Measurements from ENCODE around the gene WWOX. TPM values are rescaled to one million over a fixed set of nuclear protein-coding genes. Genes with fewer than 3 reads are reported as not detected.

The WWOX gene
- total RNA-seq, 5 donors from 2014 or later (not counting 1 experiment from before 2014, with no cell fraction given), result 21.2 to 26.0 (median 22.6) TPM

- Histone ChIP-seq H3K9me3 (no peaks in the 10 kb centered on the region), H3K27me3 (replicated peaks in 1 of 2; ENCODE audit: control insufficient read depth in 2 of 2, extremely low read depth in 1 of 2, insufficient read depth in 2 of 2, low read length in 1 of 2) (no peaks in the 10 kb centered on the region)
Observed at GRCh38 chr16:78823027-78823426, 723.6 kb downstream of the WWOX start.

GRCh38 chr16:78829280-78829679, 729.8 kb downstream of the WWOX start:
- CTCF ChIA-PET, result no interaction called here
- Mint-ChIP-seq H3K36me3 (peaks cover 10% of the 10 kb centered on the region), H3K4me1 (no peaks in the 10 kb centered on the region), H3K9me3 (no peaks in the 10 kb centered on the region), H3K4me3 (no peak overlapping the region), H3K27me3 (no peaks in the 10 kb centered on the region), H3K27ac (no peak overlapping the region)
- no peaks in the 10 kb centered on the region for H3K27me3 ChIP-seq (replicated peaks in 1 of 2; ENCODE audit: control insufficient read depth in 2 of 2, extremely low read depth in 1 of 2, insufficient read depth in 2 of 2, low read length in 1 of 2)
- ATAC-seq (replicated peaks in 1 of 4) (no peak), DNase-seq (no peak)
- POLR2A ChIA-PET, result no interaction called here
- no peak overlapping the region for H3K27ac ChIP-seq (ENCODE audit: low read length)
- H3K9me3 ChIP-seq, result no peaks in the 10 kb centered on the region
- H3K4me1 ChIP-seq (ENCODE audit: control insufficient read depth in 1 of 2, extremely low read depth in 1 of 2, insufficient read depth in 2 of 2, low read length in 2 of 2), result no peaks in the 10 kb centered on the region
- no peaks in the 10 kb centered on the region for H3K36me3 ChIP-seq (ENCODE audit: control insufficient read depth in 2 of 2, extremely low read depth in 1 of 2, insufficient read depth in 1 of 2, low read length in 1 of 2)
- WGBS (ENCODE audit: insufficient coverage), result 100% methylated on average over 1 of the region's 1 CpG
- H3K4me3 ChIP-seq (ENCODE audit: control insufficient read depth in 1 of 2, extremely low read depth in 1 of 2, low read length in 1 of 2), result no peak overlapping the region

More at GRCh38 chr16:78823027-78823426, 723.6 kb downstream of the WWOX start:
- POLR2A ChIA-PET, result no interaction called here
- H3K36me3 Mint-ChIP-seq, result peaks cover 15% of the 10 kb centered on the region
- H3K4me1 Mint-ChIP-seq, result no peaks in the 10 kb centered on the region
- H3K4me3 Mint-ChIP-seq, result no peak overlapping the region
- H3K27ac Mint-ChIP-seq, result no peak overlapping the region
- no peak for DNase-seq
- 39% methylated on average over 2 of the region's 6 CpGs for WGBS (ENCODE audit: insufficient coverage)
- Histone ChIP-seq H3K36me3 (ENCODE audit: control insufficient read depth in 2 of 2, extremely low read depth in 1 of 2, insufficient read depth in 1 of 2, low read length in 1 of 2) (no peaks in the 10 kb centered on the region), H3K27ac (ENCODE audit: low read length) (no peak overlapping the region), H3K4me3 (ENCODE audit: control insufficient read depth in 1 of 2, extremely low read depth in 1 of 2, low read length in 1 of 2) (no peak overlapping the region), H3K4me1 (ENCODE audit: control insufficient read depth in 1 of 2, extremely low read depth in 1 of 2, insufficient read depth in 2 of 2, low read length in 2 of 2) (no peaks in the 10 kb centered on the region)
- ATAC-seq (replicated peaks in 1 of 4), result no peak
- no peaks in the 10 kb centered on the region for H3K27me3 Mint-ChIP-seq
- no peaks in the 10 kb centered on the region for H3K9me3 Mint-ChIP-seq
- CTCF ChIA-PET, result no interaction called here

- ChIA-PET CTCF (no interaction called here), POLR2A (no interaction called here)
- Mint-ChIP-seq H3K4me1 (no peaks in the 10 kb centered on the region), H3K9me3 (no peaks in the 10 kb centered on the region), H3K27me3 (no peaks in the 10 kb centered on the region), H3K4me3 (no peak overlapping the region), H3K36me3 (no peaks in the 10 kb centered on the region), H3K27ac (no peak overlapping the region)
- Histone ChIP-seq H3K27me3 (replicated peaks in 1 of 2; ENCODE audit: control insufficient read depth in 2 of 2, extremely low read depth in 1 of 2, insufficient read depth in 2 of 2, low read length in 1 of 2) (no peaks in the 10 kb centered on the region), H3K9me3 (no peaks in the 10 kb centered on the region), H3K36me3 (ENCODE audit: control insufficient read depth in 2 of 2, extremely low read depth in 1 of 2, insufficient read depth in 1 of 2, low read length in 1 of 2) (no peaks in the 10 kb centered on the region), H3K4me3 (ENCODE audit: control insufficient read depth in 1 of 2, extremely low read depth in 1 of 2, low read length in 1 of 2) (no peak overlapping the region), H3K27ac (ENCODE audit: low read length) (no peak overlapping the region), H3K4me1 (ENCODE audit: control insufficient read depth in 1 of 2, extremely low read depth in 1 of 2, insufficient read depth in 2 of 2, low read length in 2 of 2) (no peaks in the 10 kb centered on the region)
- no peak for DNase-seq
- WGBS (ENCODE audit: insufficient coverage), result 91% methylated on average over 5 of the region's 9 CpGs
- no peak for ATAC-seq (replicated peaks in 1 of 4)
Observed at GRCh38 chr16:78830599-78830998, 731.1 kb downstream of the WWOX start.

GRCh38 chr16:78832100-78832499, 732.6 kb downstream of the WWOX start:
- POLR2A ChIA-PET, result no interaction called here
- Mint-ChIP-seq H3K4me3 (no peak overlapping the region), H3K27me3 (no peaks in the 10 kb centered on the region), H3K36me3 (no peaks in the 10 kb centered on the region), H3K9me3 (no peaks in the 10 kb centered on the region), H3K4me1 (peaks cover 0 to 12% (median 5%) of the 10 kb centered on the region in 3 donors), H3K27ac (no peak overlapping the region)
- Histone ChIP-seq H3K27ac (ENCODE audit: low read length) (no peak overlapping the region), H3K4me3 (ENCODE audit: control insufficient read depth in 1 of 2, extremely low read depth in 1 of 2, low read length in 1 of 2) (no peak overlapping the region), H3K4me1 (ENCODE audit: control insufficient read depth in 1 of 2, extremely low read depth in 1 of 2, insufficient read depth in 2 of 2, low read length in 2 of 2) (no peaks in the 10 kb centered on the region), H3K36me3 (ENCODE audit: control insufficient read depth in 2 of 2, extremely low read depth in 1 of 2, insufficient read depth in 1 of 2, low read length in 1 of 2) (no peaks in the 10 kb centered on the region), H3K9me3 (no peaks in the 10 kb centered on the region), H3K27me3 (replicated peaks in 1 of 2; ENCODE audit: control insufficient read depth in 2 of 2, extremely low read depth in 1 of 2, insufficient read depth in 2 of 2, low read length in 1 of 2) (no peaks in the 10 kb centered on the region)
- CTCF ChIA-PET, result no interaction called here
- DNase-seq (no peak), ATAC-seq (replicated peaks in 1 of 4) (no peak)
- 83% methylated on average over 1 of the region's 2 CpGs for WGBS (ENCODE audit: insufficient coverage)

GRCh38 chr16:78836802-78837491, 737.5 kb downstream of the WWOX start:
- no peaks in the 10 kb centered on the region for H3K36me3 ChIP-seq (ENCODE audit: control insufficient read depth in 2 of 2, extremely low read depth in 1 of 2, insufficient read depth in 1 of 2, low read length in 1 of 2)
- H3K4me1 ChIP-seq (ENCODE audit: control insufficient read depth in 1 of 2, extremely low read depth in 1 of 2, insufficient read depth in 2 of 2, low read length in 2 of 2), result no peaks in the 10 kb centered on the region
- no peaks in the 10 kb centered on the region for H3K9me3 ChIP-seq
- DNase-seq, result peak in 1 of 35 experiments; percentile 14
- H3K27me3 ChIP-seq (replicated peaks in 1 of 2; ENCODE audit: control insufficient read depth in 2 of 2, extremely low read depth in 1 of 2, insufficient read depth in 2 of 2, low read length in 1 of 2), result no peaks in the 10 kb centered on the region
- H3K27ac Mint-ChIP-seq, result no peak overlapping the region
- ChIA-PET CTCF (interaction anchor here in 1 of 2 donors (0.6 kb wide), 1 partner anchor 429 kb away, joined by 3 read pairs; no protein-coding TSS in a partner anchor), POLR2A (no interaction called here)
- no peak for ATAC-seq (replicated peaks in 1 of 4)
- peak overlapping the region in 2 of 3 donors; percentile 13 to 44 for H3K4me3 Mint-ChIP-seq
- H3K27me3 Mint-ChIP-seq, result no peaks in the 10 kb centered on the region
- no peaks in the 10 kb centered on the region for H3K36me3 Mint-ChIP-seq
- WGBS (ENCODE audit: insufficient coverage), result no CpG with 5 or more reads among the region's 8 CpGs
- peaks cover 0 to 14% (median 5%) of the 10 kb centered on the region in 3 donors for H3K4me1 Mint-ChIP-seq
- no peaks in the 10 kb centered on the region for H3K9me3 Mint-ChIP-seq
- H3K27ac ChIP-seq (ENCODE audit: low read length), result no peak overlapping the region
- H3K4me3 ChIP-seq (ENCODE audit: control insufficient read depth in 1 of 2, extremely low read depth in 1 of 2, low read length in 1 of 2), result no peak overlapping the region

- no peaks in the 10 kb centered on the region for H3K36me3 Mint-ChIP-seq
- Histone ChIP-seq H3K9me3 (no peaks in the 10 kb centered on the region), H3K4me1 (ENCODE audit: control insufficient read depth in 1 of 2, extremely low read depth in 1 of 2, insufficient read depth in 2 of 2, low read length in 2 of 2) (no peaks in the 10 kb centered on the region), H3K27ac (ENCODE audit: low read length) (no peak overlapping the region), H3K27me3 (replicated peaks in 1 of 2; ENCODE audit: control insufficient read depth in 2 of 2, extremely low read depth in 1 of 2, insufficient read depth in 2 of 2, low read length in 1 of 2) (no peaks in the 10 kb centered on the region), H3K36me3 (ENCODE audit: control insufficient read depth in 2 of 2, extremely low read depth in 1 of 2, insufficient read depth in 1 of 2, low read length in 1 of 2) (no peaks in the 10 kb centered on the region), H3K4me3 (ENCODE audit: control insufficient read depth in 1 of 2, extremely low read depth in 1 of 2, low read length in 1 of 2) (no peak overlapping the region)
- ATAC-seq (replicated peaks in 1 of 4), result no peak
- no peaks in the 10 kb centered on the region for H3K9me3 Mint-ChIP-seq
- H3K27ac Mint-ChIP-seq, result no peak overlapping the region
- peaks cover 0 to 14% (median 5%) of the 10 kb centered on the region in 3 donors for H3K4me1 Mint-ChIP-seq
- ChIA-PET POLR2A (no interaction called here), CTCF (no interaction called here)
- no peaks in the 10 kb centered on the region for H3K27me3 Mint-ChIP-seq
- H3K4me3 Mint-ChIP-seq, result no peak overlapping the region
- DNase-seq, result no peak
Observed at GRCh38 chr16:78837706-78838105, 738.3 kb downstream of the WWOX start.

- no peak for ATAC-seq (replicated peaks in 1 of 4)
Observed at GRCh38 chr16:78838276-78838675, 738.8 kb downstream of the WWOX start.

More at GRCh38 chr16:78838276-78838675, 738.8 kb downstream of the WWOX start:
- Mint-ChIP-seq H3K36me3 (no peaks in the 10 kb centered on the region), H3K4me3 (no peak overlapping the region), H3K9me3 (no peaks in the 10 kb centered on the region), H3K27me3 (no peaks in the 10 kb centered on the region), H3K27ac (no peak overlapping the region), H3K4me1 (peaks cover 0 to 14% (median 5%) of the 10 kb centered on the region in 3 donors)
- WGBS (ENCODE audit: insufficient coverage), result 86% methylated on average over 1 of the region's 5 CpGs
- CTCF ChIA-PET, result no interaction called here
- DNase-seq, result no peak
- H3K27me3 ChIP-seq (replicated peaks in 1 of 2; ENCODE audit: control insufficient read depth in 2 of 2, extremely low read depth in 1 of 2, insufficient read depth in 2 of 2, low read length in 1 of 2), result no peaks in the 10 kb centered on the region
- H3K27ac ChIP-seq (ENCODE audit: low read length), result no peak overlapping the region
- H3K36me3 ChIP-seq (ENCODE audit: control insufficient read depth in 2 of 2, extremely low read depth in 1 of 2, insufficient read depth in 1 of 2, low read length in 1 of 2), result no peaks in the 10 kb centered on the region
- H3K9me3 ChIP-seq, result no peaks in the 10 kb centered on the region
- POLR2A ChIA-PET, result no interaction called here
- no peaks in the 10 kb centered on the region for H3K4me1 ChIP-seq (ENCODE audit: control insufficient read depth in 1 of 2, extremely low read depth in 1 of 2, insufficient read depth in 2 of 2, low read length in 2 of 2)
- H3K4me3 ChIP-seq (ENCODE audit: control insufficient read depth in 1 of 2, extremely low read depth in 1 of 2, low read length in 1 of 2), result no peak overlapping the region
